EH (cell line): ENCODE results near the gene TBC1D7.

Experiments used
- DNase-seq: peaks from one replicate; pipeline ENCODE4 v3.0.0-alpha.2; 2015; ENCODE audit warnings: low read depth

The TBC1D7 gene

DNA sequence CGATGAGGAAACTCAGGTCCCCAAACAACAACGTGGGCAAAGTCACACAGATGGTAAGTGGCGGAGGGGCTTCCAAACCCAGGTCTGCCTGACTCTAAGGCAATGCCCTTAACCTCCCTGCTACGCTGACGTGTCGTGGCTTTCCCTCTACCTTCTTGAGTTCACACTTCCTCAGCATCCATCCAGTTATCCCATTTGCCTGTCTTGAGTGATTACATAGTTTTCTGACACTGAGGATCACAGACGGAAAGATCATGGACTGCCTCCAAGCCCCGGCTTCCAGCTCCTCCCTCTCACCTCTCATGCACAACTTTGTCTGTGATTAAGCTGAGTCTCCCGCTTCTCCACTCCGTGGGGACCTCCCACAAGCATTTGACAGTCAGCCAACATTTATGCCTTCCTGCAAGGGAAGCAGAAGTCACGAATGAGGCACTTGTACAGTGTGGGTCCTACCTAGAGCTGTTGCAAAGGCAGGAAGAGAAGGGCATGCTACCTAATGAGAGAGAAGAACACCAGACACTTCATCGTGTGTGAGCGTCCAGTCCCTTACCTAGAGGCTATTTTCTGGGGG is 33.8 kb downstream of the TBC1D7 start:
- peak; percentile 22 for DNase-seq

DNA sequence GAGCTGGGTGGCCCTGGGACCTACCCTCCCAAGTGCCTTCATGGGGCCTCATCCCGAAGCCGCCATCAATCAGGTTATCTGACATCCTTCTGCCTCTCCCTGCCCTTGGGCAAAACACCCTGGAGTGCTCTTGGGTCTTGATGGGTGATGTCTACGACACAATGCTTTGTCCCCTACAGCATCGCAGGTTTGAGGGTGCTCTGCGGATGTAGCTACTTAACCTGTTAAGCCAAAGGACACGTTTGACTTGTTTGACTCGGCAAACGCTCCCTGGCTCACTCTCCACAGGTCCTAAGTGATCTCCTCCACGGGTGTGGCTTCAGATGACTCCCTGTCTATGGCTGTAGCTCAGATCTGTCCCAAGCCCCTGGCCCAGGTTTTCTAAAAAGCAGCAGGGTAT is 35.6 kb downstream of the TBC1D7 start:
- DNase-seq = no peak

DNA sequence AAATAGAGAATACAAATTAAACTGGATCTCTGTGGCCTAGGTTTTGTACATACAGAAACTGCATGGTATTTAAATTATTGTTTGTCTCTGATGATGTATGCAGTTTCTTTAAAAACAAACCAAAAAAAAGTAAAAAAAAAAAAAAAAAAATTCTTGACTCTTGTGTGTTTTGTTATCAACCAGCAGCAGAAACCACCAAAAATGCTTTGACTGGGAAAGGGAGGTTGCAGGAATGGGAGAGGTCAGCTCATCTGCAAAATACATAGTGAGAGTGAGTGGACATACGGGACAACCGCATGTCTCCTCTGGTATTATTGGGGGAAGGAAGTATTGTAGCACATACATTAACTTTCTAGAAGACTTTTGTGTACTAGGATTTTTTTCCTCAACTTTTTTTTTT is 38.0 kb downstream of the TBC1D7 start:
- DNase-seq = peak; percentile 11

DNA sequence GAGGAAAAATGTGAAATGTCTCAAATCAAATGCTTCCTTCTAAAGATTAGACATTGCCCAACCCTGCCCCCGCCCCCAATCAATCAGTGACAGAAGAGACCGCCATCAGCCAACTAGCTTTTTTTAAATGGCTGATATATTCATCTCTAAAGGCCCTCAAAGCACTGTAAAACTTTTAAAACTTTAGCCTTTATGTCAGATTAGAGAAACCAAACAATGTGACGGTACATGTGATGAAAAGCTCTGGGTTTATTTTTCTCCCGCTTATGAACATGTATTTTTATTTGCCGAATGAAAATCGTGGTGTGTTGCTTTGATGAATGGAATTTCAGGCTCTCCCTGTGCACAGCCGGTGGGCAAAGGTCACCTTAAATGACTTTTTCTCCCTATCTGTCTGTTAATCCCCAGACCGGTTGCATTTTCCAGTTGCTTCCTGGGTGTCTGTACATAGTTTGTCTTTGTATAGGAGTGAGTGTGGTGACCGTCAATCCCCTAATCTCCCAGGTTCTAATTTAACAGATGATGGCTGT is 38.5 kb downstream of the TBC1D7 start:
- no peak for DNase-seq

DNA sequence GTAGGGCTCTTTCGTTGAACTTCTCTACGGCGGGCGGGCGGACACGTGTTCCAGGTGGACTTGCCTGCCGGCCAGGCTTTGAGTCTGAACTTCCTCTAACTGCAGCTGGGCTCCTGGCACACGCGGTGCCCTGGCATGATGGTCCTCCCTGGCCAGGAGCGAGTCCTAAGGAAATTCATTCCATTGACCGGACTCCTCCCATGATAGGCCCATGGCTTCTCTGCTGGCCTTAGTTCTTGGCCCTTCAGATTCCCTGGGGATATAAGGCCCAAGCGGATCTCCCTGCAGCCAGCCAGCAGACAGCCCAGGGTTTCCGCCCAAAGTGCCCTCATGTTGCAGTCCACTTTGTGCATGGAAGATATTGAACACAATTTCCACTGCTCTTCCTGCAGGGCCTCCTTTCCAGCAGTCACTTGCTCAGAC is 39.4 kb downstream of the TBC1D7 start:
- DNase-seq = no peak

DNA sequence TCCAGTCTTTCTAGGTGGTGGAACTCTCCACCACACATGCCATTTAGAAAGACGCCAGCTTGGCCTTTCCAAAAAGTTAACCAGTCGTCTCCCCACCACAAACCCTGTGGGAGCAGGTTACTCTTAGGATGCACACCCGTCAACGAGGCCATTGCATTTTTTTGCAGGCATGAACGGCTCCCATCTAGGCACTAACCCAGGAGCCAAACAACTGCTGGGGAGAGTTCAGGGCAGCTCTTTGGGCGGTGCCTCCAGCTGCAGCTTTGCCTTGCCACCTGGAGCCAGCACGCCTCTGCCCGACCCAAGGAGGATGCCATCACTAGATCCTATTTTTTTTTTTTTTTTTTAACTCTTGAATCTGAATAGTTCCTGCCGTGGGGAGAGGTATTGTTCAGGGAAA is 39.9 kb downstream of the TBC1D7 start:
- no peak for DNase-seq

DNA sequence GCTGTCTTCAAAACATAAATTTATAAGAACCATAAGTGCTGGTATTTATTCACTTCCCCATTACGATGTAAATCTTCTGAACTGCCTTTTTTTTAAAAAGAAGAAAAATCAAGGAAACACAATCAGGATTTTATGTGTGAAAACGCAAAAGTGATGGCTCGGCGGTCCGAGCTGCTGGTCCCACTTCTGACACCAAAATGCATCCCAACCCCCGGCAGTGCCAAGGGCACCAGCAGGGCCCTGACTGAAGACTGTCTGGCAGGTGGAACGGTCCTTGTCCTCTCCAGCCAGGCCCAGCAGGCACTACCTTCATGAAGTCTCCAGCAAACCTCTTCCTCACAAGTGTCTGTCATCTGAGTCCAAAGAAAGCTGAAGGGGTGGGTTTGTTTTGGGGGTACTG is 41.2 kb downstream of the TBC1D7 start:
- DNase-seq = no peak

DNA sequence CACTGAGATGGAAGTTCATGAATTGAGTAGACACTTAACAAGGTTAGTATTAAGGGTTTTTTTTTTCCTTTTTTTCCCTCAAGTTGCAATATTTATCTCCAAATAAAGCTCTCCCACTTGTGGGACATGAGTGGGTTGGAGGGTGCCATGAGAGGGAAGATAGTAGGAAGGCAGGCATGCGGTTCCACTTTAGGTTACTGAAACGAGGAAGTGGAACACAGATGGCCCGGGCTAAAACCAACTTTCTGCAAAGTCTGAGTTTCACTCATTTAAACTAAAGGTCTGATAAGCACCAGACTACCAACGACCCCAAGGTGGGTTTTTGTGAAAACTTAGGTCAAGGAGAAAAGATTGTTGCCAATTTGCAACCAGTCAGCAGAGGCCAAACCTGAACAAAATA is 42.2 kb downstream of the TBC1D7 start:
- no peak for DNase-seq

DNA sequence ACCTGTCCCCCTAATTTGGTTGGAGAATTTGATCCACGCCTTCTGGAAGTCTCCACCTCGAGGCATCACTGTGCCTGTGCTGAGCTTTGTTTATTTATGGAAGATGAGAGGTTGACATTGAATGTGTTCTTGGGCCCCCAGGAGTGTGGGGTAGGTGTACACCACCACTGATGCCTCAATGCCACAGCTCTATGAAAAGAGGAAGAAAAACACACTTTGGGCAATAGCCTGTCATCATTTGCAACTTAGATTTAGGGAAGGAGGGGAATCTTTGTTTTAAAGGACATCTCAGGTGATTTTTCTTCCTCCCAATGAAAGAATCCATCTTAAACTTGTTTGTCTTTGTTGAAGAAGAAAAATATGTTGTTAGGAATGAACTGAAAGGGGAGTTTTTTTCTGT is 42.6 kb downstream of the TBC1D7 start:
- no peak for DNase-seq

DNA sequence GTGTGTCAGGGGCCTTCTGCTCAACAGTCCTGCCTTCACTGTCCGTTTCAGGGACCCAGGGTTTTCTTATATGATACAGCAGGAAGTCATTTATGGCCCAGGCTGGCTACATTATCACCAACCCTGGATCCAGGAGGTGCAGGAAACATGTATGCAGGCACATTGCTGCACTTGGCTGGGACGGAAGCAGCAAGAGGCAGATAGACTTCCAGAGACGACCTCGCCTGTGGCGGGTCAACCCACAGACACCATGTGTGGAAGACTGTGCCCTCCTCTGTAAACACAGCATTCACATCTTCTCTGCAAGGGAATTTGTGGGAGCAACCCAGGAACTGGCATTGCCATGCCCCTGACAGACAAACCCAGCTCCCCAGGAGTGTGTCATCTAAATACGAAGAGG is 43.7 kb downstream of the TBC1D7 start:
- peak; percentile 23 for DNase-seq

DNA sequence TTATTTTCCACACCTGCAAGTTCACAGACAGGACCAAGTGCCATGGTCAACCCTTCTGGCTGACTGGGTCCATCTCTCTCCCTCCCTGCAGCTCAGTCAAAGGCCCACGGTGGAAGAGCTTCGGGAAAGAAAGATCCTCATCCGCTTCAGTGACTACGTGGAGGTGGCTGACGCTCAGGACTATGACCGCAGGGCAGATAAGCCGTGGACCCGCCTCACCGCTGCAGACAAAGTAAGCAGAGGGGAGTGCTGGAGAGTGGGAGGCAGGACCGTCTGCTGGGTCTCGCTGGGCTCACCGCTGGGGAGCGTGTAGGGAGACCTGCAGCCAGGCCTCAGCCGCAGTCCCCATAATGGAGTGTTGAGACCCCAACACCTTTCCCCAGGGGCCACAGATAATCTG is 45.0 kb downstream of the TBC1D7 start:
- no peak for DNase-seq

DNA sequence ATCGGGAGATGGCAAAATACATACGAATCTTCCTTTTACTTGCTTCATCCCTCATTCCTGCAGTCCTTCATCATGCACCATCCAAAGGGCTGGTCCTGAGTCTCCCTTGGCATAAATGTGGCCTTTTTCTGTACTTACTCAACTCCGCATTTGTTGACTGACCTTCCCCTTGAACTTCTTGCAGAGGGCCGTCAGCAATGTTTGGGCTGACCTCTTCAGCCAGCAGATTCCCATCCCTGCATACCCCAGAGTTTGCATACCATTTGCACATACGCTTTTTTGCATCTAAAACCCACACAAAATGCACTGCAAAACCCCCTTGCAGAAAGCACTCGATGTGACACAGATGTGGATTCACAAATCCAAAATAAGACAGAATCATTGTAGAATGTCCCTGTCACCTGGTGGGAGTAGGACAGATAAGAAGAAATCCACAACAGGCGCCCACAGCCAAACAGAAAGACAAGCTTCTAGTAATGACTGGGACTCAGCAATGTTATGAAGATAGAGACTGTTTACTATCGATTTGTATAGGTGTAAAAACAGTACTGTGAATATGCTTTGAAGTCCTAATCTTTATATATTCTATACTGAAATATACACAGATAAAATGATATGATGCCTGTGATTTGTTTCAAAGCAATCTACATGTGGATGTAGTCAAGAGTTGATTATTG is 45.8 kb downstream of the TBC1D7 start:
- DNase-seq = no peak

DNA sequence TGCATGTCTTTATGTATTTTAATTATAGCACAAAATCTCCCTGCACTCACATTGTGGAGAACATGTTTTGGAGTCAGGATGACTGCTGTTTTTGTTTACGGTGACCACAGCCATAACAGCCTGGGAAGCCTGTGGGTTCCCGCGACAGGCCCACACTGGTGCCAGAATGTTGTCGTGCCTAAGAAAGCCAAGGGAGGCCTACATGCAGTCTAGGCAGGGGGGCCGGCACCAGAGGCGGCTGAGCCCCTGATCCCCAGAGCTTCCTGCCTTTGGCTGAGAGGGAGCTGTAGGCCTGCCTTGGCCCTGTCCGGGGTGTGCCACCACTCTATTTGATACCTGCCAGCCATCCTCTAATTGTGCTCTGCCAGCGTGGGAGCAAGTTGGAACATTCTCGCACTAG is 46.7 kb downstream of the TBC1D7 start:
- DNase-seq = peak; percentile 64

DNA sequence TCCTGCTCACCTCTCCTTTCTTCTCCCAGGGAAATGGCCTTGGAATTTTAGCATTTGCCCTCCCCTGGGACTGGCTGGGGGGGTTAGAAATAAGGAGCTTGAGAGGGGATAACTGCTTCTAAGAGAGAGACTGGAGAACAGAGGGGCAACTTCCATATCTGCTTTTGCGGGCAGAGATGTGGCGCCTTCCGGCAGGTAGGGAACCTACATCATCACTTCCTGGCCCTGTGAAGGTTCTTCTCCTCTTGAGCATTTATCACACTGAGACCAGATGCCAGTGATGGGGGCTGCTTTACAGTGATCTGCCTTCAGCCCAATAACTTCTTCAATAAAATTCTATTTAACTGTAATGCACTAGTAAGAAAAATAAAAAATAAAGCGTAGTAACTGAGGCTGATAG is 48.1 kb downstream of the TBC1D7 start:
- DNase-seq = no peak

DNA sequence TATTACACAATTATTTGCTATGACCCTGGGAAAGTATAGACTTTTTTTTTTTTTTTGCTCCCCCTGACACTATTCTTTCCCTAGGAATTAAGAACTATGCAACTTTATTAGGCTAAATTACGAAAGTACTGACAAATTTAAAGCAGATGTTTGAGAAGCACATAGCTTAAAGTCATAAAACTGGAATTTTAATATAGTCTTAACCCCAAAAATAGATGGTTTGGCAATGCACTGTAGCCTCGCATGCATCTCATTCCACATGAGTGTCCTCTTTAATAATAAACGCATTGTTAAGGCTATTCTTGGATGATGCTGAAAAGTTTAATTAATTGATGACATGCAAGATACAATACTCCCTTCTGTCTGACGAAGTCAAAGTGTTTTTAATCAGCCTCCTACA is 49.3 kb downstream of the TBC1D7 start:
- DNase-seq = peak; percentile 98

DNA sequence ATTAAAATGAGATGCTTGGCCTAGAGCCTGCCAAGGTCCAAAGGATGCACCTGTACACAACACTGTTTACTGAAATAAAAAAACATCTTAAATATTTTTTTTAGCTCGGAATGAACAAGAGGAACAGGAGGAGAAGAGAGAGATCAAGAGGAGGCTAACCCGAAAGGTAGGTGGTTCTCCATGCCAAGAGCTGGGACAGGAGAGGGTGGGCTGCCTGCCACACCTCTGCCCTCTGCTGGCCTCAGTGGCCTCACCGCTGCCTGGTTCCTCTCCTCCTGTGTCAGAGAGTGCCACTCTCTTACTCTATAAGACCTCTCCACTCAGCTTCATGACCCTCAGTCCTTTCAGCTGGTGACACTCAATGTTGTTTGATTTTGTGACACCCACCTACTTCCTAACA is 50.2 kb downstream of the TBC1D7 start:
- no peak for DNase-seq

DNA sequence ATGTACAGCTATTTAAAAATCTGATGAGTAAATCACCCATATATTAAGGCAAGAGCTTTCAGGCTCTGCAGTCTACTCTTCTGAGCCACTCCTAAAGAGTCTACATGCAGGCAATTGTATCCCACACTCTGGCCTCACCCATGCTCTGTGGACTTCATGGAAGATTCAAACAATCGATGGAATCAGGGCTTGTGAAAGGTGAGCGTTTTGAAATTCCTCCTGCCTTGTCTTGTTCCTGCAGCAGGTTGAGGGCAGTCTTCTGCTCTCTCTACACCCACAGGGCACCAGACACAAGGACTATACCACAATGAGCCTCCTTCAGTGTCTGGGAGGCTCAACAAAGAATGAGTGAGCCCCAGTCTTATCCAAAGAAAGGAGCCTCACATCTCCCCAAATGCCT is 51.1 kb downstream of the TBC1D7 start:
- no peak for DNase-seq

DNA sequence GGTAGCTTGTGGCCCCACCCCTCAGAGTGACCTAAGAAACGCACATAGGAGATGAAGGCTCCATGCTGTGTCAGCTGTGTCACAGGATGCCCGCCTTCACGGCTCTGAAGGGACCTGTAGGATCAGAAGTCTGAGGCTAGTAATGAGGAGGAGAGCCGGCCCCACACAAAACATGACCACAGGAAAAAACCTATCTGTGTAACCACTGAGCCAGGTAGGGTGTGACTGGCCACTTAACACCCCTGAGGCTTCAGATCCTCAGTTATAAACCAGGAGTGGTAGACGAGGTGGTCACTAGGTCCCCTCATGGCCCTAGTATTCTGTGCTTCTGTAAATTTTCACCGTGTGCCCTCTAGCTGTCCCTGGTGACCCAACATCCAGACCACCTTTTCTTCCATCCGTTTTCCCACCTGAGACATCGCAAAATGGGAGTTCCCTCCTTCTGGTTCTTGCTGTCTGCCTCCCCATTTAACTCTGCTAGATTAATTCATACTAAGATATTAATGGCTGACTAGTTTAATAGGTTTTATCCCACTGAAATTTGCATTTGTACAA is 52.8 kb downstream of the TBC1D7 start:
- no peak for DNase-seq

DNA sequence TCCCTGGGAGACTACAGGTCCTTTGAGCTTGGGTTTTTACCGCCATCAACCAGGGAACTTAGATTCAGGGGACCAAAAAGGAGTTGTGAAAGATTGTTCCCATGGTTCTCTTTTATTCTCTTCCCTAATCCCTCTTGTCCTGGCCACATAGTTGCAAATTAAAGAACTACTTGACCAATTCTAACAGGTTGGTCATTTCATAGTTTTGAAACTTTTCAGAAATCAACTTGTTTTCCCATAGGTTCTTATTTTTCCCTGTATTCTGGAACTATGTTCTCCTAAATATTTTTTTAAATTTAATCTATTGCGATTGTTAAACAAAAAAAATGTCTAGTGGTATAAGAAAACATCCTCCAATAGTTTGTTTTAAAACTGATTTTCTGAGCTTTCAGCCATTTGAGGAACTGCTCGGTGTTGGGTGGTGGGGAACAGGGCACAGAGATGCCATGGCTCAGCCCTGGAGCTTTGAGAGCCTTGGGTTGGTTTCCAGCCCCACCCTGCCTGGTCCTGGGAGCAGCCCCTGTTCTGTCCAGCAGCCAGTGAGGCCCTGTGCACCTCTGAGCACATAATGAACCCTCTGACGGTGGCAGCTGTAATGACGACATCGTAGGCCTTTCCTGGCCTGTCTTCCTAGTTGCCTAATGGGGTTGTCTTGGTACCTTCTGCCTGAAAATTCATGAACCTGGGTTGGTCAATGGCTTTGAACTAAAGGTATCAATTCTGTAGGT is 53.5 kb downstream of the TBC1D7 start:
- no peak for DNase-seq

DNA sequence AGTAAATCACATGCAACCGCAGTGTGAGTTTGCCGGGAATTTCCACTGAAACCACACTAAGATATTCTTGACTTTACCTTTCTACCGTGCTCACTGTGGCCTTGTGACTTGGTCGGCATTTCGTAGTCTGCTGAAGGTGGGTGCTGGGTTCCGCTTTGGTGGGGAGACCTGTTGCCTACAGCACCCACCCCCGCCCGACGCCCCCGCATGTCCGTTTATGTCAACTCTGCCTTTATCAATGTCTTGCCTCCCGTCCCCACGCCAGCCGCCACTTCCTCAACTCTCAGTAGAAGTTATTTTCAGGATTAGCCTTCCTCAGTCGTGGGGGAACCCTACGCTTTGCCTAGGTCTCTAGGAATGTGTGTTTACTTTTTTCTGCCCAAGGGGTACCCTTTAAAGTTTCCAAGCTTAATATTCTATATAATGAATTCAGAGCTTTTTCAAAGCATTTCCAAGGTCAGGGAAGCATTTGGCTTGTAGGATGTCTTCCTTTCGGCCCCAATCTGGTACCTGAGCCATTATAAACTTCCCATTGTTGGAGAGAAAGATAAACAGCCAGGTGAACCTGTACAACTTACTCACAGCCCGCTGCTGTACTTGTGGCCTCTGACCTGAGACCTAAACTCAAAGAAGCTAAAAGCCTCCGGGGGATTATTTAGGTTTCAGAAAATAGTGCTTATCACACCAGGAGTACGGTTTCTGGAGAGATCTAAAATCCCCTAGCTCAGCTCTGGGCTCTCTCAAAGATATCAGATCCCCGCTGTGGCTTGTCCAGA is 54.2 kb downstream of the TBC1D7 start:
- no peak for DNase-seq

DNA sequence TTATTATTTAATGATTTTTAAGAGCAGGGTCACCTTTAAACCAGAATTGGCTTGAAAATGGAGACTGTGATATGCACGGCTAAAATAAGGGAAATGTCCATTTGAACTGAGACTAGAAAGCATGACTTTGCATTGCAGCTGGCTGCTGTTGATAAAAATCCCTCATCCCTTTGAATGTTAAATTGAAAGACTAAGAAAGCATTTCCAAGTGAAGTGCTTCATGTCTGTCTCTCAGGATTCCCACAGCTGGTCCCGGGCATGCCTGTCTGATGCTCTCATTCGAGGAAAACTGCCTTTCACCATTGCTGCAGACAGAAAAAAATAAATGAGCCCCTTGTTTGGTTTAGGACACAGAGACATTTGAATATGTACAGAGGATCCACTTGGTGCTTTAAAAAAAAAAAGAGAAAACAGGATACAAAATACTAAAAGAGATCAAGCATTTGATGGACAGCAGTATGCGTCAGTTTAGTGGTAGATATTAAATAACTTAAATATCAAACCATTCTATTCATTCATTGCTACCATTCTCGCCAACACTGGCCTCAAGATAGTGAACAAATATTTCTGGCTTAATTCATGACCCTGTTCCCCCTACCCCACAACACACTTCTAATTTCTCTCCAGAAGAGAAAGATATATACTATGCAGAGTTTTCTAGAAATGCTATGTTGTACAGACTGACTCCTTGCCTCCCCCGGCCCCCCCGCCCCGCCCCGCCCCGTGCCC is 55.0 kb downstream of the TBC1D7 start:
- DNase-seq = peak; percentile 17
